NCI-H345 (cell line): ENCODE data around the gene KIF22.
"Not testable (repeated sequence)": the region's sequence is repeated elsewhere in the genome, so short reads cannot be mapped to it uniquely, and the experiment has no call there.

Experiments
- DNase-seq: peaks from one replicate; lab custom pipeline; 2025; lab: John Stamatoyannopoulos, UW

KIF22 gene

GRCh38 chr16:29815032-29815721 is 24.6 kb downstream of the KIF22 start:
- DNase-seq: peak; percentile 60

- DNase-seq: peak; percentile 100
These were observed 25.5 kb downstream of the KIF22 start, which contains the start of gene PAGR1 for GRCh38 chr16:29815793-29816693. Gene PAGR1, plus strand, starts transcription at chr16:29816152. Its CDS starts 374 bp downstream, at chr16:29816526.

GRCh38 chr16:29816694-29817441 is 26.3 kb downstream of the KIF22 start:
- peak; percentile 72 for DNase-seq

GRCh38 chr16:29818082-29818481 is 27.5 kb downstream of the KIF22 start:
- DNase-seq: no peak

- no peak for DNase-seq
These were observed 29.0 kb downstream of the KIF22 start for GRCh38 chr16:29819506-29819905.

GRCh38 chr16:29820271-29820701 is 29.7 kb downstream of the KIF22 start, which contains the start of gene MVP:
Gene MVP, plus strand, starts transcription at chr16:29820462. Its CDS starts 10,088 bp downstream, at chr16:29830550.
- peak; percentile 68 for DNase-seq

GRCh38 chr16:29820730-29821642 is 30.4 kb downstream of the KIF22 start:
- DNase-seq: no peak

- DNase-seq: no peak
These were observed 31.1 kb downstream of the KIF22 start for GRCh38 chr16:29821643-29822115.

- DNase-seq: no peak
These were observed 34.1 kb downstream of the KIF22 start for GRCh38 chr16:29824589-29825144.

- DNase-seq: no peak
These were observed 34.8 kb downstream of the KIF22 start for GRCh38 chr16:29825145-29826044.

GRCh38 chr16:29826342-29826695 is 35.8 kb downstream of the KIF22 start:
- DNase-seq: no peak

GRCh38 chr16:29830774-29831173 is 40.2 kb downstream of the KIF22 start:
- DNase-seq: no peak

- no peak for DNase-seq
These were observed 40.9 kb downstream of the KIF22 start for GRCh38 chr16:29831490-29831889.

GRCh38 chr16:29833219-29833618 is 42.7 kb downstream of the KIF22 start:
- DNase-seq: not testable (repeated sequence)

- DNase-seq: no peak
These were observed 43.5 kb downstream of the KIF22 start for GRCh38 chr16:29834079-29834478.

- no peak for DNase-seq
These were observed 45.4 kb downstream of the KIF22 start for GRCh38 chr16:29835926-29836325.

- DNase-seq: no peak
These were observed 46.1 kb downstream of the KIF22 start for GRCh38 chr16:29836623-29837022.

GRCh38 chr16:29837841-29838240 is 47.3 kb downstream of the KIF22 start:
- DNase-seq: no peak

GRCh38 chr16:29839822-29840221 is 49.3 kb downstream of the KIF22 start:
- DNase-seq: no peak

GRCh38 chr16:29840240-29840639 is 49.7 kb downstream of the KIF22 start:
- no peak for DNase-seq
